Peyer's patch (tissue), 4 donors: ENCODE results near the gene UBIAD1. TPM values are rescaled to one million over a fixed set of nuclear protein-coding genes. Genes with fewer than 3 reads are reported as not detected.

Source experiments
- DNase-seq, 3 donors: peaks; one replicate each; pipeline ENCODE4 v3.0.0-alpha.2; 2017 to 2019
- H3K27ac ChIP-seq, 4 donors: fragments of 200-600 bp; sonication (generic); one replicate each; pipeline ENCODE4 v1.5.1; 2016 to 2019
- H3K27me3 ChIP-seq, 2 donors: fragments of 200-600 bp; sonication (generic); one replicate each; pipeline ENCODE4 v1.5.1; 2019
- H3K36me3 ChIP-seq, 3 donors: fragments of 200-600 bp; sonication (generic); one replicate each; pipeline ENCODE4 v1.5.1; 2016 to 2019
- H3K4me1 ChIP-seq, 4 donors: fragments of 200-600 bp; sonication (generic); one replicate each; pipeline ENCODE4 v1.5.1; 2016 to 2019
- H3K4me3 ChIP-seq, 4 donors: fragments of 200-600 bp; sonication (generic); 1 replicate in 3 of 4; 2 replicates in 1 of 4; pipeline ENCODE4 v1.5.1; 2016 to 2019; ENCODE audit warnings: mild to moderate bottlenecking in 1 of 4
- H3K9me3 ChIP-seq, 4 donors: fragments of 200-600 bp; sonication (generic); one replicate each; pipeline ENCODE4 v1.5.1; 2016 to 2019; ENCODE audit warnings: mild to moderate bottlenecking in 1 of 4
- POLR2A ChIP-seq, 2 donors: fragments of 450-650 bp; IDR thresholded peaks; one replicate each; pipeline ENCODE4 v1.5.1; 2017; ENCODE audit warnings: antibody characterized with exemption in 2 of 2, mild to moderate bottlenecking in 2 of 2, moderate library complexity in 2 of 2
- total RNA-seq, 4 donors: library from RNA; depleted of rRNA; stranded (reverse); fragments of >200 nt; gene quantifications; one replicate each; pipeline ENCODE4 v1.1.0, GENCODE V29; 2016
- TF ChIP-seq, protein P1 (sequence below), 6 experiments: fragments of 450-650 bp in 4 of 6; fragments of 200-600 bp in 2 of 6; sonication (generic) in 1 of 6; IDR thresholded peaks; one replicate each; pipeline ENCODE4 v1.5.1; 2017 to 2019; ENCODE audit warnings: antibody characterized with exemption in 6 of 6, mild to moderate bottlenecking in 3 of 6, moderate library complexity in 1 of 6

UBIAD1 gene
- total RNA-seq, 4 donors from 2014 or later, result 7.5 to 18.2 (median 12.4) TPM

DNA sequence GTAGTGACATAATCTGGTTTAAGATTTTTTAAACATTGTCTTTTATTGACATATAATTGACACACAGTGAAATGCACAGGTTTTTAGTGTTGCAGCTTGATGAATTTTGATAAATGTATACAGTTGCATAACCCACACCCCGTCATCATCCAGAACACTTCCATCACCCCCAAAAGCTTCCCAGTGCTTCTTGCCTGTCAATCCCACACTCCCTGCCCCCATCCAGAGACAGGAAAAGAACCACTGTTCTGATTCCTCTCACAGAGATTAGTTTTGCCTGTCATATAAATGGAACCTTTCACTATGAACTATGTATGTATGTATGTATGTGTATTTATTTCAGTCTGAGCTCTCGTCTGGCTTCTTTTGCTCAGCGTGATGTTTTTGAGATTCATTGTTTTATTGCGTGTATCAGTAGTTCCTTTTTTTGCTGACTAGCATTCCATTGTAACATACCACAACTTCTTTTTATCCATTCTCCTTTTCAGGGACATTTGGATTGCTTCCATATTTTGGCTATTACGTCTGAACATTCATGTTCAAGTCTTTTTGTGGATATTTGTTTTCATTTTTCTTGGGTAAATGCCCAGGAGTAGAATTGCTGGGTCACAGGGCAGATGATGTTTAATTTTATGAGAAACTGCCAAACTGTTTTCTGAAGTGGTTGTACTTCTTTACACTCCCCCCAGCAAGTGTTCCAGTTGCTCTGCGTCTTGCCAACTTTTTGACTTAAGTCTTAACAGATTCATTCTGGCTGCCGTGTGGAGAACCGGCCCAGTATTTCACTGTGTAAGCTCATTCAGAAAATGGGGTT is 8.7 kb downstream of the UBIAD1 start:
- Histone ChIP-seq H3K4me3 (no peak overlapping the region), H3K9me3 (no peaks in the 10 kb centered on the region), H3K27ac (peak overlapping the region in 2 of 4 donors; percentile 4 to 73), H3K27me3 (no peaks in the 10 kb centered on the region), H3K4me1 (peaks cover 0 to 11% (median 0%) of the 10 kb centered on the region in 4 donors), H3K36me3 (peaks cover 0 to 19% (median 0%) of the 10 kb centered on the region in 3 donors)
- no peak for DNase-seq
- TF ChIP-seq, protein P1, sequence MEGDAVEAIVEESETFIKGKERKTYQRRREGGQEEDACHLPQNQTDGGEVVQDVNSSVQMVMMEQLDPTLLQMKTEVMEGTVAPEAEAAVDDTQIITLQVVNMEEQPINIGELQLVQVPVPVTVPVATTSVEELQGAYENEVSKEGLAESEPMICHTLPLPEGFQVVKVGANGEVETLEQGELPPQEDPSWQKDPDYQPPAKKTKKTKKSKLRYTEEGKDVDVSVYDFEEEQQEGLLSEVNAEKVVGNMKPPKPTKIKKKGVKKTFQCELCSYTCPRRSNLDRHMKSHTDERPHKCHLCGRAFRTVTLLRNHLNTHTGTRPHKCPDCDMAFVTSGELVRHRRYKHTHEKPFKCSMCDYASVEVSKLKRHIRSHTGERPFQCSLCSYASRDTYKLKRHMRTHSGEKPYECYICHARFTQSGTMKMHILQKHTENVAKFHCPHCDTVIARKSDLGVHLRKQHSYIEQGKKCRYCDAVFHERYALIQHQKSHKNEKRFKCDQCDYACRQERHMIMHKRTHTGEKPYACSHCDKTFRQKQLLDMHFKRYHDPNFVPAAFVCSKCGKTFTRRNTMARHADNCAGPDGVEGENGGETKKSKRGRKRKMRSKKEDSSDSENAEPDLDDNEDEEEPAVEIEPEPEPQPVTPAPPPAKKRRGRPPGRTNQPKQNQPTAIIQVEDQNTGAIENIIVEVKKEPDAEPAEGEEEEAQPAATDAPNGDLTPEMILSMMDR (IDR thresholded peaks at IDR 0.05), result no peak
- TF ChIP-seq POLR2A (IDR thresholded peaks at IDR 0.05), result no peak

DNA sequence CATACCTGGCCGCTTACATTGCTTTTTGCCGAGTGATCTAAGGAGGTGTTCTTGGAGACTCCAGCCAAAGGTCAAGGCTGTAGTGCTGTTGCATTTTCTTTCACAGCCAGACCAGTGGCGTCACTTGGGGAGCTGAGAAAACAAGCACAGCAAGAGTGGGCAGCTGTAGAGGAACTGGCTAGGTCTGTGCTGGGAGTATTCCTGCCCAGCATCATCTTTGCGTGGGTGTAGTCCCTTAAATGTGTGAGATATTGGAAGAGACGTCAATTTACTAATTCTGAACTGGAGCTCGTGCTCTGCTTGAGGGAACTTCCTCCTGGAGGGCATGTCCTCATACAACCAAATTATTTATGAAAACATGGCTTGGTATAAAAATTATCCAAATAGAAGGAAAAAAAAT is 10.2 kb downstream of the UBIAD1 start:
- H3K4me1 ChIP-seq, result peaks cover 0 to 11% (median 0%) of the 10 kb centered on the region in 4 donors
- no peak overlapping the region for H3K27ac ChIP-seq
- no peaks in the 10 kb centered on the region for H3K27me3 ChIP-seq
- peaks cover 0 to 31% (median 0%) of the 10 kb centered on the region in 3 donors for H3K36me3 ChIP-seq
- H3K4me3 ChIP-seq, result no peak overlapping the region
- no peaks in the 10 kb centered on the region for H3K9me3 ChIP-seq
- TF ChIP-seq POLR2A (IDR thresholded peaks at IDR 0.05), result no peak
- TF ChIP-seq, protein P1 (IDR thresholded peaks at IDR 0.05), result no peak
- no peak for DNase-seq

DNA sequence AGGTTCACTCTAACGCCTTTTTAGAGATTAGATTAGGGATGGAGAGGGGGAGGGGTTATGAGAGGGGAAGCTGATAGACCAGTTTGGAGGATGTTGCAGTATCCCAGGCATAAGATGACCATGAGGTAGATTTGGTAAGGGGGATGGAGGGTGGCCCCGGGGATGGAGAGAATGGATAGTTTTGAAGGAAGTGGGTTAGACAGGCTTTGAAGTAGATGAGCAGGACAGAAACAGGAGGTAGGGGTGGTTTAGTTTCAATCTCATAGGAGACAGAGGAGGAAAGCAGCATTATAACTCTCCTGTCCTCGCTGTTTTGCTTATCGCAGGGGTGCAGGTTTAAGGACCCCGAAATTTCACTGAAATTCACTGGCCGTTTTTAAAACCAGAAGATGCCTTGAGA is 11.8 kb downstream of the UBIAD1 start:
- H3K36me3 ChIP-seq, result peaks cover 0 to 34% (median 0%) of the 10 kb centered on the region in 3 donors

DNA sequence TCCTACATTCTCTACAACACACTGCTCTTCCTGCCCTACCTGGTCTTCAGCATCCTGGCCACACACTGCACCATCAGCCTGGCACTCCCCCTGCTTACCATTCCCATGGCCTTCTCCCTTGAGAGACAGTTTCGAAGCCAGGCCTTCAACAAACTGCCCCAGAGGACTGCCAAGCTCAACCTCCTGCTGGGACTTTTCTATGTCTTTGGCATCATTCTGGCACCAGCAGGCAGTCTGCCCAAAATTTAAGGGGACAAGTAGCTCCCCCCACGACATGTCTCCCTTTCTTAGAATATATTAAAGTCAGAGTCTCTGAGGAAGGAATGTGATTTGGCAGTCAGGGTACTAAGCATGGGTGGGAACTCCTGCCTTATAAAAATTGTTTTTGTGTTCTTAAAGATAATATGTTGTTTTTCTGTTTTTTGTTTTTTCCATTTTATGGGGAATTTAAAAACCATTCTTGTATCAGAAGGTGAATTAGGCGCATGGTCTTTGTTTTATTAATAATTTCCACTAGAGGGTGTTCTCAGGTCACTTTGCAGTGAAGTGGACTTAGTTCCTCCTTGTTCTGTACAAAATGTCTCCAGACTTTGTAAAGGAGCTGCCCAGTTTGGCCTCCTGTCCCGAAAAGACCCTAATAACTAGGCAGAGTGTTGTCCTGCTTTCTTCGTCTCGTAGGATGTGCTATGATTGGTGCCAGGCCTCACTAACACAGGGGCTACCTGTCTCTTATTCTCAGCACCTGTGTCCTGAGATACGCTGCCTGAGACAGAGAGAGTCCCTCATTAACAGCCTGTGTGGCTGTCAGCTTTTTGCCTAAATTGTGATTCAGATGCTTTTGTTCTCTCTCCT is 13.1 kb downstream of the UBIAD1 start:
- Histone ChIP-seq H3K36me3 (peaks cover 0 to 40% (median 0%) of the 10 kb centered on the region in 3 donors), H3K27ac (no peak overlapping the region), H3K4me3 (no peak overlapping the region), H3K27me3 (no peaks in the 10 kb centered on the region), H3K4me1 (peaks cover 0 to 3% (median 0%) of the 10 kb centered on the region in 4 donors), H3K9me3 (no peaks in the 10 kb centered on the region)
- TF ChIP-seq POLR2A (IDR thresholded peaks at IDR 0.05), result no peak
- TF ChIP-seq, protein P1 (IDR thresholded peaks at IDR 0.05), result peak in 2 of 6 experiments; percentile 13 to 15
- DNase-seq, result no peak

More for the DNA sequence above, 11.8 kb downstream of the UBIAD1 start:
- no peak for DNase-seq
- Histone ChIP-seq H3K4me1 (peaks cover 0 to 11% (median 0%) of the 10 kb centered on the region in 4 donors), H3K4me3 (no peak overlapping the region), H3K9me3 (no peaks in the 10 kb centered on the region), H3K27me3 (no peaks in the 10 kb centered on the region), H3K27ac (no peak overlapping the region)
- TF ChIP-seq POLR2A (IDR thresholded peaks at IDR 0.05), result no peak
- TF ChIP-seq, protein P1 (IDR thresholded peaks at IDR 0.05), result no peak

DNA sequence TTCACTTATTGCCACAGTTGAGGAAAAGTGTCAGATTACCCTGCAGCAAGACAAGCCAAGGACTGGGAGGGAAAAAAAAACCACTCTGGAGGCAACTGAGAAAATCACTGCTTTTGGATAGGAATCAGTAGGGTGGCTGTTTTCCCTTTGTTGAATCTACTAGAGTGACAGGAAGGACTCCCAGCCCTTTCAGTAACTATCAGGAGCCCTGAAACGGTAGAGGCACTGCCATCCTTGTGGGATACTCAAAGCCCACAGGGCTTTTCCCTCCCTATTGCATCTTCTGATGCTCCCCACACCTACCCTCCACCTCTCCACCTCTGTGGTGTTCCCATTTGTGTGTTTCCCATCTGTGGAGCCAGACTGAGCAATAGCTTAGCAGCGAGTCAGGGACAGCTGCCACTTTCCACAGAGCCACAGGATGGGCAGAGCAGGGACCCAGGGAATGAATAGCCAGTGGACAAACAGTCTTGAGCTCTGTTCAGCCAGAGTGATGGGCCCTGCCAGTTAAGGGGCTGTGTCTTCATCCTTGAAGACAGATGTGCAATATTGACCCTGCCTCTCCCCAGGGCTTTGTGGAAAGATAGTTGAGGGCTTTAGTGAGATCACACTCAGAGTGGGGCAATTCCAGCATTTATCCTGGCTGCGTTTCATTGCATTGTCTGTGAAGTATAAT is 13.9 kb downstream of the UBIAD1 start:
- no peak overlapping the region for H3K27ac ChIP-seq
- no peak for DNase-seq
- H3K4me1 ChIP-seq, result no peaks in the 10 kb centered on the region
- H3K4me3 ChIP-seq, result no peak overlapping the region
- no peaks in the 10 kb centered on the region for H3K27me3 ChIP-seq
- no peak for TF ChIP-seq POLR2A (IDR thresholded peaks at IDR 0.05)
- TF ChIP-seq, protein P1 (IDR thresholded peaks at IDR 0.05), result no peak
- H3K9me3 ChIP-seq, result no peaks in the 10 kb centered on the region
- H3K36me3 ChIP-seq, result peaks cover 0 to 40% (median 0%) of the 10 kb centered on the region in 3 donors
